IMR-90 (cell line): ENCODE measurements around the gene SLC9A3. TPM values are rescaled to one million over a fixed set of nuclear protein-coding genes. Genes with fewer than 3 reads are reported as not detected.
"Not testable (repeated sequence)": the region's sequence is repeated elsewhere in the genome, so short reads cannot be mapped to it uniquely, and the experiment has no call there.

Source experiments
- ATAC-seq: fragments of 200-7000 bp; cut with Tn5 transposase; 2 replicates; pipeline ENCODE4 v1.9.1; 2020; ENCODE audit warnings: low read depth, mild to moderate bottlenecking, moderate library complexity
- BruUV-seq: library from RNA; stranded (reverse); fragments of 400-500 nt; replicated peaks from 2 replicates; lab custom pipeline; 2021; lab: Mats Ljungman, UMichigan
- CTCF ChIA-PET: fragments of 300-600 bp; formaldehyde crosslinking; extraction: SDS; loops from one replicate; lab custom pipeline; 2021; ENCODE audit warnings: antibody characterized with exemption; lab: Yijun Ruan, JAX
- POLR2A ChIA-PET: fragments of 300-600 bp; sonication (Branson Sonifier 250); formaldehyde crosslinking; loops from one replicate; lab custom pipeline; 2022; ENCODE audit warnings: antibody characterized with exemption; ENCODE audit not compliant: unreplicated experiment; lab: Charles Lee
- DNase-seq: peaks from one replicate; pipeline ENCODE4 v3.0.0; 2013
- H2AFZ ChIP-seq: replicated peaks from 2 replicates; pipeline ENCODE3; 2013; ENCODE audit warnings: low read length, mild to moderate bottlenecking; ENCODE audit not compliant: poor library complexity
- H2AK5ac ChIP-seq: 2 replicates; pipeline ENCODE4 v1.6.1; 2013; ENCODE audit warnings: low read depth, low read length, inconsistent platforms
- H2AK9ac ChIP-seq: replicated peaks from 2 replicates; pipeline ENCODE3; 2013; ENCODE audit warnings: mild to moderate bottlenecking, low read depth, low read length, moderate library complexity; ENCODE audit not compliant: poor library complexity
- H2BK120ac ChIP-seq: 2 replicates; pipeline ENCODE4 v1.6.1; 2013; ENCODE audit warnings: low read depth, low read length, inconsistent platforms
- H2BK15ac ChIP-seq: 3 replicates; pipeline ENCODE4 v1.6.1; 2013; ENCODE audit warnings: low read depth, low read length, inconsistent platforms
- H2BK20ac ChIP-seq: 2 replicates; pipeline ENCODE4 v1.6.1; 2013; ENCODE audit warnings: low read depth, mild to moderate bottlenecking, inconsistent platforms, low read length, moderate library complexity
- H2BK5ac ChIP-seq: 2 replicates; pipeline ENCODE4 v1.6.1; 2013; ENCODE audit warnings: mild to moderate bottlenecking, low read depth, low read length, inconsistent platforms; ENCODE audit not compliant: poor library complexity, severe bottlenecking
- H3K14ac ChIP-seq: replicated peaks from 2 replicates; pipeline ENCODE4 v1.6.1; 2013; ENCODE audit warnings: low read depth, low read length, inconsistent platforms
- H3K18ac ChIP-seq: 2 replicates; pipeline ENCODE4 v1.6.1; 2013; ENCODE audit warnings: low read depth, low read length, control low read depth
- H3K23ac ChIP-seq: 2 replicates; pipeline ENCODE4 v1.6.1; 2013; ENCODE audit warnings: low read depth, low read length, inconsistent platforms
- H3K27ac ChIP-seq: 2 replicates; pipeline ENCODE4 v1.5.1; 2013; ENCODE audit warnings: mild to moderate bottlenecking, control low read depth, low read length; ENCODE audit not compliant: insufficient read depth
- H3K27me3 ChIP-seq: 2 replicates; pipeline ENCODE4 v1.6.1; 2013; ENCODE audit warnings: low read length; ENCODE audit not compliant: control insufficient read depth, insufficient read depth
- H3K36me3 ChIP-seq: 2 replicates; pipeline ENCODE4 v1.6.1; 2013; ENCODE audit warnings: low read length, mixed read lengths; ENCODE audit not compliant: control insufficient read depth, insufficient read depth
- H3K4ac ChIP-seq: 2 replicates; pipeline ENCODE4 v1.6.1; 2013; ENCODE audit warnings: low read depth, low read length, inconsistent platforms
- H3K4me1 ChIP-seq: 2 replicates; pipeline ENCODE4 v1.6.1; 2013; ENCODE audit warnings: low read length, mixed read lengths; ENCODE audit not compliant: control insufficient read depth, insufficient read depth
- H3K4me2 ChIP-seq: 2 replicates; pipeline ENCODE4 v1.6.1; 2013; ENCODE audit warnings: low read depth, mild to moderate bottlenecking, control low read depth, low read length, moderate library complexity
- H3K4me3 ChIP-seq: 2 replicates; pipeline ENCODE4 v1.5.1; 2013; ENCODE audit warnings: low read depth, mild to moderate bottlenecking, control low read depth, low read length, moderate library complexity; ENCODE audit not compliant: insufficient read depth
- H3K56ac ChIP-seq: 2 replicates; pipeline ENCODE4 v1.6.1; 2013; ENCODE audit warnings: low read length, inconsistent platforms; ENCODE audit not compliant: insufficient read depth; ENCODE audit errors: extremely low read depth
- H3K79me1 ChIP-seq, 2 experiments: 2 replicates each; pipeline ENCODE4 v1.6.1; 2013; ENCODE audit warnings: low read length in 2 of 2, inconsistent platforms in 1 of 2, low read depth in 1 of 2
- H3K9ac ChIP-seq: 2 replicates; pipeline ENCODE4 v1.6.1; 2013; ENCODE audit warnings: low read depth, low read length, control low read depth
- H3K9me1 ChIP-seq: 2 replicates; pipeline ENCODE4 v1.6.1; 2013; ENCODE audit warnings: low read length, inconsistent platforms; ENCODE audit not compliant: insufficient read depth
- H3K9me3 ChIP-seq: 2 replicates; pipeline ENCODE4 v1.6.1; 2013; ENCODE audit warnings: low read length; ENCODE audit not compliant: control insufficient read depth, insufficient read depth
- H4K20me1 ChIP-seq: 2 replicates; pipeline ENCODE4 v1.6.1; 2013; ENCODE audit warnings: low read length, inconsistent platforms; ENCODE audit not compliant: insufficient read depth
- H4K5ac ChIP-seq: 2 replicates; pipeline ENCODE4 v1.6.1; 2013; ENCODE audit warnings: mild to moderate bottlenecking, low read depth, low read length, control low read depth
- H4K8ac ChIP-seq, 2 experiments: 2 replicates each; pipeline ENCODE4 v1.6.1; 2013; ENCODE audit warnings: low read depth in 2 of 2, low read length in 2 of 2, control low read depth in 1 of 2, inconsistent platforms in 1 of 2
- H4K91ac ChIP-seq: 2 replicates; pipeline ENCODE4 v1.6.1; 2013; ENCODE audit warnings: low read depth, low read length, inconsistent platforms; ENCODE audit not compliant: insufficient read depth
- WGBS, 2 experiments: methylation state at CpG; one replicate each; pipeline versions ENCODE4 v1.1.5 to v1.1.7; 2013; ENCODE audit warnings: missing lambda C conversion rate in 2 of 2; ENCODE audit not compliant: insufficient read length in 1 of 2; ENCODE audit errors: extremely low coverage in 2 of 2; 5-methylcytosine and 5-hydroxymethylcytosine counted together
- dilution Hi-C: fragments of 300-500 bp; cut with HindIII; formaldehyde crosslinking; loops from one replicate; pipeline ENCODE4 v1.14.3; 2018; ENCODE audit warnings: low sequenced_read_pairs; ENCODE audit not compliant: unreplicated experiment
- in situ Hi-C: fragments of 300-500 bp; cut with MboI; formaldehyde crosslinking; loops from 3 replicates; pipeline ENCODE4 v1.14.3; 2019; ENCODE audit warnings: low sequenced_read_pairs, inconsistent platforms, mixed read lengths
- intact Hi-C: fragments of 100-400 bp; cut with micrococcal nuclease; formaldehyde crosslinking; loops from 2 replicates; pipeline ENCODE4 v1.10.0; 2022
- polyA plus RNA-seq, 3 experiments: library from polyadenylated mRNA; depleted of rRNA; stranded (reverse); fragments of >200 nt; gene quantifications; 2 replicates each; pipeline ENCODE4 v1.2.3, GENCODE V29; 2012; ENCODE audit warnings: low replicate concordance in 1 of 3
- total RNA-seq: library from RNA; depleted of rRNA; stranded (reverse); fragments of >200 nt; gene quantifications from 2 replicates; pipeline ENCODE4 v1.2.3, GENCODE V29; 2012

Gene SLC9A3
- total and polyA plus RNA-seq, 2 of the 4 experiments (the other 2 are of a cell fraction), result 0.72 to 1.5 TPM

- intact Hi-C loops, H2BK120ac ChIP-seq, H2AK5ac ChIP-seq, dilution Hi-C loops, H3K79me1 ChIP-seq, H4K20me1 ChIP-seq, H3K4me3 ChIP-seq, H4K91ac ChIP-seq, H2BK5ac ChIP-seq, H3K9ac ChIP-seq, H3K23ac ChIP-seq, H4K5ac ChIP-seq, H2AFZ ChIP-seq, BruUV-seq, H3K4ac ChIP-seq, H3K36me3 ChIP-seq, DNase-seq, H3K9me1 ChIP-seq, H3K9me3 ChIP-seq, H2BK20ac ChIP-seq, H3K4me1 ChIP-seq, H3K27ac ChIP-seq, H3K56ac ChIP-seq, H4K8ac ChIP-seq, H2BK15ac ChIP-seq, ATAC-seq, H3K18ac ChIP-seq, POLR2A ChIA-PET, H3K4me2 ChIP-seq, H3K14ac ChIP-seq, H2AK9ac ChIP-seq, in situ Hi-C loops: not testable (repeated sequence)
- peaks cover 17% of the 10 kb centered on the region for H3K27me3 ChIP-seq
- CTCF ChIA-PET, result interaction anchor here (0.6 kb wide), 1 partner anchor 14 kb away, joined by 3 read pairs; no protein-coding TSS in a partner anchor
- WGBS, 2 experiments, result 80% methylated on average over 1 of the region's 4 CpGs; no CpG with 5 or more reads in 1 of the 2 experiments
Measured at GRCh38 chr5:557917-558316, 33.7 kb upstream of the SLC9A3 start.
